ENCODE measurements around the gene UNC5A.

The UNC5A gene

GRCh38 chr5:176899946-176900779 is 89.8 kb downstream of the UNC5A start:
- Histone ChIP-seq H4K5ac (ENCODE audit: low read length) (no peak overlapping the region), H3K27ac (ENCODE audit: low read depth, low read length) (no peak overlapping the region), H3K4ac (ENCODE audit: low read depth, low read length) (no peak overlapping the region)

GRCh38 chr5:176900780-176901204 is 90.4 kb downstream of the UNC5A start:
- Histone ChIP-seq H3K4me1 (ENCODE audit: control insufficient read depth, low read depth, low read length) (no peaks in the 10 kb centered on the region), H4K8ac (ENCODE audit: low read depth, low read length) (no peak overlapping the region), H3K18ac (ENCODE audit: low read length) (no peak overlapping the region), H4K5ac (ENCODE audit: low read length) (no peak overlapping the region), H3K79me1 (ENCODE audit: low read length) (no peaks in the 10 kb centered on the region), H3K4ac (ENCODE audit: low read depth, low read length) (no peak overlapping the region), H3K9ac (ENCODE audit: low read length) (no peak overlapping the region), H3K23ac (ENCODE audit: low read length) (no peak overlapping the region), H2BK15ac (replicated peaks; ENCODE audit: low read depth) (no peak overlapping the region), H3K36me3 (ENCODE audit: control insufficient read depth, insufficient read depth, low read length) (peaks cover 8% of the 10 kb centered on the region), H2BK120ac (ENCODE audit: low read depth, low read length) (no peak overlapping the region), H3K27me3 (ENCODE audit: insufficient read depth, low read length, poor library complexity) (no peaks in the 10 kb centered on the region), H2AK5ac (ENCODE audit: low read length) (no peak overlapping the region), H2BK5ac (ENCODE audit: low read length) (no peak overlapping the region), H3K4me3 (ENCODE audit: low read length) (no peak overlapping the region), H3K4me2 (ENCODE audit: low read length) (no peak overlapping the region), H3K27ac (ENCODE audit: low read depth, low read length) (no peak overlapping the region), H3K79me2 (ENCODE audit: control insufficient read depth, insufficient read depth, low read length) (no peaks in the 10 kb centered on the region), H3K56ac (ENCODE audit: low read length) (no peak overlapping the region)
- no CpG with 5 or more reads among the region's 7 CpGs for WGBS (ENCODE audit: extremely low coverage, insufficient coverage, low lambda C conversion rate)
- no peak for DNase-seq

More at GRCh38 chr5:176899946-176900779, 89.8 kb downstream of the UNC5A start:
- H4K8ac ChIP-seq (ENCODE audit: low read depth, low read length), result no peak overlapping the region
- H2BK120ac ChIP-seq (ENCODE audit: low read depth, low read length), result no peak overlapping the region
- no CpG with 5 or more reads among the region's 4 CpGs for WGBS (ENCODE audit: extremely low coverage, insufficient coverage, low lambda C conversion rate)
- no peaks in the 10 kb centered on the region for H3K27me3 ChIP-seq (ENCODE audit: insufficient read depth, low read length, poor library complexity)
- no peak overlapping the region for H3K56ac ChIP-seq (ENCODE audit: low read length)
- H2AK5ac ChIP-seq (ENCODE audit: low read length), result no peak overlapping the region
- H3K79me1 ChIP-seq (ENCODE audit: low read length), result no peaks in the 10 kb centered on the region
- DNase-seq, result peak; percentile 35
- peaks cover 8% of the 10 kb centered on the region for H3K36me3 ChIP-seq (ENCODE audit: control insufficient read depth, insufficient read depth, low read length)
- no peak overlapping the region for H3K23ac ChIP-seq (ENCODE audit: low read length)
- no peak overlapping the region for H3K4me2 ChIP-seq (ENCODE audit: low read length)
- H3K9ac ChIP-seq (ENCODE audit: low read length), result no peak overlapping the region
- no peak overlapping the region for H2BK5ac ChIP-seq (ENCODE audit: low read length)
- H3K79me2 ChIP-seq (ENCODE audit: control insufficient read depth, insufficient read depth, low read length), result no peaks in the 10 kb centered on the region
- H2BK15ac ChIP-seq (replicated peaks; ENCODE audit: low read depth), result no peak overlapping the region
- H3K18ac ChIP-seq (ENCODE audit: low read length), result no peak overlapping the region
- no peaks in the 10 kb centered on the region for H3K4me1 ChIP-seq (ENCODE audit: control insufficient read depth, low read depth, low read length)
- H3K4me3 ChIP-seq (ENCODE audit: low read length), result no peak overlapping the region

GRCh38 chr5:176901260-176902101 is 91.1 kb downstream of the UNC5A start:
- no peaks in the 10 kb centered on the region for H3K79me2 ChIP-seq (ENCODE audit: control insufficient read depth, insufficient read depth, low read length)
- H2BK120ac ChIP-seq (ENCODE audit: low read depth, low read length), result no peak overlapping the region
- no peak overlapping the region for H3K4me3 ChIP-seq (ENCODE audit: low read length)
- no peak overlapping the region for H4K5ac ChIP-seq (ENCODE audit: low read length)
- no peaks in the 10 kb centered on the region for H3K79me1 ChIP-seq (ENCODE audit: low read length)
- no peak overlapping the region for H3K27ac ChIP-seq (ENCODE audit: low read depth, low read length)
- no peak overlapping the region for H3K23ac ChIP-seq (ENCODE audit: low read length)
- no peak overlapping the region for H4K8ac ChIP-seq (ENCODE audit: low read depth, low read length)
- no peak overlapping the region for H3K4me2 ChIP-seq (ENCODE audit: low read length)
- no peak overlapping the region for H3K9ac ChIP-seq (ENCODE audit: low read length)
- H3K56ac ChIP-seq (ENCODE audit: low read length), result no peak overlapping the region
- H3K27me3 ChIP-seq (ENCODE audit: insufficient read depth, low read length, poor library complexity), result no peaks in the 10 kb centered on the region
- WGBS (ENCODE audit: extremely low coverage, insufficient coverage, low lambda C conversion rate), result no CpG with 5 or more reads among the region's 12 CpGs
- no peak for DNase-seq
- no peaks in the 10 kb centered on the region for H3K4me1 ChIP-seq (ENCODE audit: control insufficient read depth, low read depth, low read length)
- no peak overlapping the region for H2BK15ac ChIP-seq (replicated peaks; ENCODE audit: low read depth)
- H3K36me3 ChIP-seq (ENCODE audit: control insufficient read depth, insufficient read depth, low read length), result peaks cover 11% of the 10 kb centered on the region
- no peak overlapping the region for H2BK5ac ChIP-seq (ENCODE audit: low read length)
- no peak overlapping the region for H2AK5ac ChIP-seq (ENCODE audit: low read length)
- no peak overlapping the region for H3K4ac ChIP-seq (ENCODE audit: low read depth, low read length)
- no peak overlapping the region for H3K18ac ChIP-seq (ENCODE audit: low read length)

- Histone ChIP-seq H3K56ac (ENCODE audit: low read length) (no peak overlapping the region), H3K36me3 (ENCODE audit: control insufficient read depth, insufficient read depth, low read length) (peaks cover 11% of the 10 kb centered on the region), H2AK5ac (ENCODE audit: low read length) (no peak overlapping the region), H3K79me1 (ENCODE audit: low read length) (no peaks in the 10 kb centered on the region), H3K18ac (ENCODE audit: low read length) (no peak overlapping the region), H3K4me2 (ENCODE audit: low read length) (no peak overlapping the region), H3K23ac (ENCODE audit: low read length) (no peak overlapping the region), H2BK5ac (ENCODE audit: low read length) (no peak overlapping the region), H3K27me3 (ENCODE audit: insufficient read depth, low read length, poor library complexity) (no peaks in the 10 kb centered on the region), H3K27ac (ENCODE audit: low read depth, low read length) (no peak overlapping the region), H3K9ac (ENCODE audit: low read length) (no peak overlapping the region), H4K8ac (ENCODE audit: low read depth, low read length) (no peak overlapping the region), H3K4ac (ENCODE audit: low read depth, low read length) (no peak overlapping the region), H3K4me3 (ENCODE audit: low read length) (no peak overlapping the region), H2BK15ac (replicated peaks; ENCODE audit: low read depth) (no peak overlapping the region), H3K4me1 (ENCODE audit: control insufficient read depth, low read depth, low read length) (no peaks in the 10 kb centered on the region), H2BK120ac (ENCODE audit: low read depth, low read length) (no peak overlapping the region), H4K5ac (ENCODE audit: low read length) (no peak overlapping the region), H3K79me2 (ENCODE audit: control insufficient read depth, insufficient read depth, low read length) (no peaks in the 10 kb centered on the region)
- DNase-seq, result no peak
- WGBS (ENCODE audit: extremely low coverage, insufficient coverage, low lambda C conversion rate), result no CpG with 5 or more reads among the region's 6 CpGs
Observed at GRCh38 chr5:176902102-176902814, 91.9 kb downstream of the UNC5A start.

GRCh38 chr5:176902911-176903664 is 92.7 kb downstream of the UNC5A start:
- no peaks in the 10 kb centered on the region for H3K79me1 ChIP-seq (ENCODE audit: low read length)
- no peak overlapping the region for H4K5ac ChIP-seq (ENCODE audit: low read length)
- no peaks in the 10 kb centered on the region for H3K4me1 ChIP-seq (ENCODE audit: control insufficient read depth, low read depth, low read length)
- H2AK5ac ChIP-seq (ENCODE audit: low read length), result no peak overlapping the region
- no peak for DNase-seq
- WGBS (ENCODE audit: extremely low coverage, insufficient coverage, low lambda C conversion rate), result no CpG with 5 or more reads among the region's 5 CpGs
- H2BK120ac ChIP-seq (ENCODE audit: low read depth, low read length), result no peak overlapping the region
- H3K18ac ChIP-seq (ENCODE audit: low read length), result no peak overlapping the region
- no peak overlapping the region for H2BK5ac ChIP-seq (ENCODE audit: low read length)
- no peak overlapping the region for H2BK15ac ChIP-seq (replicated peaks; ENCODE audit: low read depth)
- no peak overlapping the region for H3K4me2 ChIP-seq (ENCODE audit: low read length)
- H4K8ac ChIP-seq (ENCODE audit: low read depth, low read length), result no peak overlapping the region
- no peaks in the 10 kb centered on the region for H3K79me2 ChIP-seq (ENCODE audit: control insufficient read depth, insufficient read depth, low read length)
- H3K4me3 ChIP-seq (ENCODE audit: low read length), result no peak overlapping the region
- H3K36me3 ChIP-seq (ENCODE audit: control insufficient read depth, insufficient read depth, low read length), result peaks cover 11% of the 10 kb centered on the region
- H3K27ac ChIP-seq (ENCODE audit: low read depth, low read length), result no peak overlapping the region
- H3K23ac ChIP-seq (ENCODE audit: low read length), result no peak overlapping the region
- H3K9ac ChIP-seq (ENCODE audit: low read length), result no peak overlapping the region
- H3K4ac ChIP-seq (ENCODE audit: low read depth, low read length), result no peak overlapping the region
- no peak overlapping the region for H3K56ac ChIP-seq (ENCODE audit: low read length)
- no peaks in the 10 kb centered on the region for H3K27me3 ChIP-seq (ENCODE audit: insufficient read depth, low read length, poor library complexity)
